CD4-positive, alpha-beta T cell treated with Interleukin-2 at 100 ng/mL for 4 hours (primary cell): ENCODE data around the gene TMEM255B.
"Not testable (repeated sequence)": the region's sequence is repeated elsewhere in the genome, so short reads cannot be mapped to it uniquely, and the experiment has no call there.

Source experiments
- DNase-seq: peaks from one replicate; pipeline ENCODE4 v3.0.0-alpha.2; 2020; ENCODE audit warnings: low spot score

TMEM255B gene

DNA sequence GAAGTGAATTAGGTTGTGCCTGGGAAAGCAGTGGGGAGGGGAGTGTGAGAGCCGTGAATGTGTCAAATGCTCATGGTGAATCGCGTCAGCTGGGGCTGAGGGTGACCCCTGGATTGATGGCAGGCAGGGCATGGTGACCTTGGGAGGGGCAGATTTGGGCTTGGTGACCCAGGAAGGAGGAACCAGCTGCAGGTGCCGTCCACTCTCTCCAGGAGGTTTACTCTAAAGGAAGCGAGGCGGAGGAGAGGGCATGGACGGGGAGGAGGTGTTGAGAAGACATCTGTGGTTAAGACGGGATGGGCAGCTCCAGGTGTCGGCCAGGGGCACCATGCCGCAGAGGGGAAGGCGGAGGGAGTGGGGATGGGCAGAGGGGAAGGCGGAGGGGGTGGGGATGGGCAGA lies 28.7 kb downstream of the TMEM255B start:
- no peak for DNase-seq

DNA sequence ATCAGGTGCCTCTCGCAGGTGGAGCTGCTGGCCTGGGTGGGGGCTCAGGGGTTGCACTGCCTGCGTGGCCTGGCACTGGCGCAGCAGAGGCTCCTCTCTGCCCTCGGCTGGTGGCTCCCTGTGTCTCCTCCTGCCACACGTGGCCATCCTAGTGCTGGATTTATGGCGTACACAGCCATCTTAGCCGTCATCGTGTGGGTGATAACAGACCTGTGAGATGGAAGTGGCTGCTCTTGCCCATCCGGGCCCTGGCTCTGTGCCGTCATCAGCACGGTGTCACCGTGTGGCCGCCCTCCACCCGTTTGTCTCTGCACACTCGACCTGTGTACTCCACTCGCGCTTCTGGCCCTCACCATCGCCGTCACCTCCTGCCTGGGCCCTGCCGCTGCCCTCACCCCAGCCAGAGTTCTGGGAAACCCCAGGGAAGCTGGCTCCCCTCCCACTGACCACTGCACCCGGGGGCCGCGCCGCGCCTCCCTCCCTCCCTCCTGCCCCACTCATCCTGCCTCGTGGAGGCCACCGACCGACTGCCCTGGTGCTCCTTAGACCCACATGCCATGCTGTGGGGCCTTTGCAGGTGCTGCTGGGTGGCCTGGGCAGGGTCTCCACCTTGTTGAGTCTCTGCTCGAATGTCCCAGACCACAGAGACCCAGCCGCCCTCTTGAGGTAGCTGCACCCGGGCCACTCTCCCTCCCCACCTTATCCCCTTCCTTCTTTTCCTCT lies 29.5 kb downstream of the TMEM255B start:
- DNase-seq, result no peak

DNA sequence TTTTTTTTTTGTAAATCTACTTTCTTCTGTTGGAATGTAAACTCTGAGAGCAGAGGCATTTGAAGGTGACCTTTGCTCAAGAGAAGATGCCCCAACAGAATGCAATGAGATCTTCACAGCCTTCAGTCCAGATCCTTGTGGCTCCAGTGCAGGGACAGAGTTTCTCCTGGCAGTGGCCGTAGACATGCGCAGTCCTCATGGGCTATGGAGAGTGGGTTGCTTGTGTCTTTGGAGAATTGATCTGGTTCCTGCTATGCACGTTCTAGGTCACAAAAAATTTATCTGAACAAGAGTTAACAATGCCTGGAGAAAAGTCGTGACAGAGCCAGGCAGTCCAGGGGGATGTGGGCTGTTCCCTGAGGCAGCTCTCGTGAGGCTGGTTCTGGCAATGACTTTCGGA lies 30.1 kb downstream of the TMEM255B start:
- no peak for DNase-seq

DNA sequence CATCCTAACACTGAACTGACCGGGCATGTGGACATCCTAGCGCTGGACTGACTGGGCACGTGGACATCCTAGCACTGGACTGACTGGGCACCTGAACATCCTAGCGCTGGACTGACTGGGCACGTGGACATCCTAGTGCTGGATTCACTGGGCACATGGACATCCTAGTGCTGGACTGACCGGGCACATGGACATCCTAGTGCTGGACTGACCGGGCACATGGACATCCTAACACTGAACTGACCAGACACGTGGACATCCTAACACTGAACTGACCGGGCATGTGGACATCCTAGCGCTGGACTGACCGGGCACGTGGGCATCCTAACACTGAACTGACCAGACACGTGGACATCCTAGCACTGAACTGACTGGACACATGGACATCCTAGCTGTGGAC lies 30.9 kb downstream of the TMEM255B start:
- DNase-seq, result not testable (repeated sequence)

DNA sequence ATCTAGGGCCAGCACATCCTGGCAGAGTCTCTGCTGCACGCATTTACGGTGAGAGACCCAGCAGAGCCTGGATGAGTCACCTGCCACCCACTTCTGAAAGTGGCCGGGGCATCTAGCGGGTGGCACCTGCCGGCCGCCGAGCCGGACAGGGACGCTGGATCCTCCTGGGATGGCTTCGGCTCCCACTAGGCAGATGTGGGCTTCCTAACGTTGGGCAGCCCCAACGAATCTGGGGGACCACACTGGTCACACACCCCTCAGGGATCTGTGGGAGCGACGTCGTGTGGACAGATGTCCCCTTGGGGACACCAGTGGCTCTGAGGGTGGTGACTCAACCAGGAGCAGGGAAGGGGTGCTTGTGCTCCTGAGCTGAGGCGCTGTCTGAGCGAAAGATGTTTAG lies 32.2 kb downstream of the TMEM255B start:
- DNase-seq, result no peak

DNA sequence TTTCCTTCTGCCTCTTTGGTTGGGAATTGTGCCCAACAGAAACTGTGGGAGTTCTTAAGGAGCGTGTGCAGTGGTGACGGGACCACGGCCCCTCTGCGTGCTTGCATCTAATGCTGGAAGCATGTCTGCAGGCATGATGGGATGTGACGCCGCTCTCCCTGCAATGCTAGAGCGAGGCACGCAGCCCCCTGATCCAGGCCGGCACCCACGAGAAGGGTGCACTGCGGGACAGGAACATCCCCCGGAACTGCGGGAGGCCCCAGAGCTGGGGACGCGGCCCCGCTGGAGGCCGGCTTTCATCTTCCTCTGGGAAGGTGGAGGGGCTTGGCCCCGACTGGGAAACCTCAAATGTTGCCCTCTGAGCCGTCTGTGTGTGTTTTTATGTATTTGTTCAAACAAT lies 32.7 kb downstream of the TMEM255B start:
- DNase-seq, result no peak

DNA sequence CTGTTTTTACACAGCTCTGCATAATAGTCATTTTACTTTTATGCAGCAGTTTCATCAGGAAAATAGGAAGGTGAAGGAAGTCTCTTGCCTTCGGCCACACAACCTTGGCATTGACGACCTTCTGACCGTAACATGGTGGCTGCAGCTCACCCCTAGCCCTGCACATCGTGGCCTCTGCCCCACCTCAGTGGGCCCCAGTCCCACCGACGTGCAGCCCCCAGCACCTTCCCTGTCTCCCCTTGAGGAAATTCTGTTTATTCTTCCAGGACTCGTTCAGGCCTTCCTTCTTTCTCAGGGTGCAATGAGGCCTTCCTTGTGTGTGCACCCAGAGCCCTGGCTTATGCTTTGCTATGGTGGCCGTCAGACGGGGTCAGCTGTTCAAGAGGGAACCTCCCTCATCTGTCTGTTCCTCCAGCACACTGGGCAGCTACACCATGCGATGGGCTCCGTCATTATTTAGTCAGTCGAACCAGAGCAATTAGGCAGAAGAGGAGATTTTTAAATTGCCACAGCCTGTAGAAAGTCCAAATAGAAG lies 33.3 kb downstream of the TMEM255B start:
- DNase-seq, result no peak

DNA sequence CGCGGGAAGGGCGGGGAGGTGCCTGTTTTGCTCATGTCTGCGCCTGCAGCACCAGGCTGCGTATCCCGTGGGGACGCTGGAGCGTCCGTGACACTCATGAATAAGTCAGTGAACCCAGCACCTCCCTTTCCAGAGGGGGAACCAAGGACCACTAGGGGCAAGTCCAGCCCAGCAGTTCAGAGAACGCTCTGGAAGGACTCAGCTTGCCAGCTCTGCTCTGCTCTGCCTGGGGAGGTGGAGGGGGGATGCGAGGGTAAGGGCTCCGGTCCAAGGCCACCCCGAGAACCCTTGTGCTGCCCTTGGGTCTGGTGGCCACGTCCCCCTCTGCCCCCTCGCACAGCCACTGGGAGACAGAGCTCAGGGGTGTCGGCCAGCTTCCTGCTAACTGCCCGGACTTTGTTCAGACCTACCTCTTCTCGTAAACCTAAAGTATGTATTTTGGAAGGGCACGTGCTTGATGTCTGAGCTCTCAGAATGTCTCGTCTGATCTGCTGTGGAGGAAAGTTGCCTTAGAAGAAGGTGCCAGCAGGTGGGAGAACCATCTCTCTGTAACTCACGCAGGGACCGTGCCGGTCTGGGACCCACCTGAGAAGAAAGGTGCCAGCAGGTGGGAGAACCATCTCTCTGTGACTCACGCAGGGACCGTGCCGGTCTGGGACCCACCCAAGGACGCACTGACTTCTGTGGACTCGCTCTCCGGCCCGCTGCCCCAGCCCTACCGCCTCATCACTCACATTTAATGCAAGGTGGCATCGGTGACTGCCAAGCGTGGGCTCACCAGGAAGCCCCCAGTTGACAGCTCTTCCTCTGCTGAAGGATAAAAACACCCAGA lies 34.1 kb downstream of the TMEM255B start:
- no peak for DNase-seq

DNA sequence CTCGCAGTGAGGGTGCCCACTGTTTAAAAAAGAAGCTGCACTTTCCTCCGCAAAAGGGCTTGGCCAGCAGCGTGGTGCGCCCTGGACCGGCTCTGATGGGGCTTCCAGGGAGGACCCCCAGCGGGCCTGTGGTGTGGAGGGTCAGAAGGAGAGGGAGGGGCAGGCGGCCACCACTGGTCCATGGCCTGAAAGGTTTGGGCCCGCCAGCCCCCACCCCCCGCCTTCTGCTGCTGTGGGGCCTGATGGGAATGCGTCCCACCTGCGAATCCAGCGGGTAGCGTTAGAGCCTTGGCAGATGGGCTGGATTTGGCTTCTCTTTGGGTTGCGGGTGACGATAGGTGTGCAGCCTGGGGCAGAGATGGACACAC lies 34.7 kb downstream of the TMEM255B start:
- DNase-seq, result no peak

DNA sequence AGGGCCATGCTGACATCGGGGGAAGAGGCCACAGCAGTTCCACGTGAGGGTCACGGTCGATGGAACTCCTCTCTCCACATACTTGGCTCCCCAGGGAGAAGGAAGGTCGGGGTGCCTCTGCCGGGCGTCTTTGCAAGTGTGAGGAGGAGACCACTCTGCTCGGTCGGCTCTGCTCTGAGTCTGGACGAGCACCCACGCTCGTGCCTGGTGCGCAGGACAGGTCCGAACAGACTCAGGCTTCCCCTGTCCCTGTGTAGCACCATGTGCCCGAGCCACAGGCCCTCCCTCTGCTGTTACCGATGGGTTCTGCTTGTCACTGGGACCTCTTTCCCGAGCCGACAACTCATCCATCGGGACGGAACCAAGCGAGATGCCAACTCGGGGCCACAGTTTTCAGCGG lies 35.1 kb downstream of the TMEM255B start:
- DNase-seq, result no peak

DNA sequence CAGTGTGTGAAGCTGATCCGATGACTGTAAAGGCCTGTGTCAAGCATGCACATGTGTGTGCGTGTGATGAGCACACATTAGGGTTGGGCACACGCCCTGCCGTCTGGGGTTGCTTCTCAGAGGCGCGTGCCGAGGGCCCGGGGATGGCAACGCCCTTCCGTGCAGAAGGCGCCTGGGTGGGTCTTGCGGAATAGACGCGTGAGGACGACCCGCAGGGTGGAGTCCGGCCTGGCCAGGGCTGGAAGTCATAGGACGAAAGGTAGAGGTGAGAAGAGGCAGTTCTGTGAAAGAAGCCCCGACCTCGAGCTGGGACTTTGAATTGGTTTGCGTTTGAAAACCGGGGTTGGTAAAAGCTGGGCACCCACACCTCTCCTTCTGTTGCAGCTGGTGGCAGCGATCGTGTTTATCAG lies 35.7 kb downstream of the TMEM255B start:
- no peak for DNase-seq

DNA sequence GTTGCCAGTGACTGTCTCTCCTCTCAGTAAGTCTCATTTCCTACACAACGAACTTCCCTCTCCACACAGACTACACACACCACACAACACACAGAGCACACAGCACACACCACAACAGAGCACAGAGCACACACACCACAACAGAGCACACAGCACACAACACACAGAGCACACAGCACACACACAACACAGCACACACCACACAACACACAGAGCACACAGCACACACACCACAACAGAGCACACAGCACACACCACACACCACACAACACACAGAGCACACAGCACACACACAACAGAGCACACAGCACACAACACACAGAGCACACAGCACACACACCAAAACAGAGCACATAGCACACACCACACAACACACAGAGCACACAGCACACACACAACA lies 36.3 kb downstream of the TMEM255B start:
- not testable (repeated sequence) for DNase-seq

DNA sequence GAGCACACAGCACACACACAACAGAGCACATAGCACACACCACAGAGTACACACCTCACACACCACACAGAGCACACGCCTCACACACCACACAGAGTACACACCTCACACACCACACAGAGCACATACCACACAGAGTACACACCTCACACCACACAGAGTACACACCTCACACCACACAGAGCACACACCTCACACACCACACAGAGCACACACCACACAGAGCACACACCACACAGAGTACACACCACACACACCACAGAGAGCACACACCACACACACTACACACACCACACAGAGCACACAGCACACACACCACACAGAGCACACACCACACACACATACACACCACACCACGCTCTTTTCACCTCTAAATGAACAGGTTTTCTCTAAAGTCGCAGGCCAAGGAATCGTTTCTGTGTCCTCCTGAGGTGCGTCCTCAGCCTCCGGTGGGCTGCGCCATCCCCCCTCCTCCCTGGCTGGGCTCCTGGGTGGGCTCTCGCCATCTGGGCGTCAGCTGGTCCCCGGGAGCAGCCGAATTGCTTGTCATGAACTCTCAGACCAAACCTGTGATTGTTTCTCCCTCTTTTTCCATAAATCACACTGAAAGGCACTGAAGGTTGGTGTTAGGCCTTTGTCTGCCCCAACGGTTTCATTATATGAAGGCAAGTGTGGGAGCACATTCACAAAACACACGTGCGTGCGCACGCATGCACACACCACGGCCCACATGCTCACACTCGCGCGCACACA lies 37.4 kb downstream of the TMEM255B start:
- no peak for DNase-seq

DNA sequence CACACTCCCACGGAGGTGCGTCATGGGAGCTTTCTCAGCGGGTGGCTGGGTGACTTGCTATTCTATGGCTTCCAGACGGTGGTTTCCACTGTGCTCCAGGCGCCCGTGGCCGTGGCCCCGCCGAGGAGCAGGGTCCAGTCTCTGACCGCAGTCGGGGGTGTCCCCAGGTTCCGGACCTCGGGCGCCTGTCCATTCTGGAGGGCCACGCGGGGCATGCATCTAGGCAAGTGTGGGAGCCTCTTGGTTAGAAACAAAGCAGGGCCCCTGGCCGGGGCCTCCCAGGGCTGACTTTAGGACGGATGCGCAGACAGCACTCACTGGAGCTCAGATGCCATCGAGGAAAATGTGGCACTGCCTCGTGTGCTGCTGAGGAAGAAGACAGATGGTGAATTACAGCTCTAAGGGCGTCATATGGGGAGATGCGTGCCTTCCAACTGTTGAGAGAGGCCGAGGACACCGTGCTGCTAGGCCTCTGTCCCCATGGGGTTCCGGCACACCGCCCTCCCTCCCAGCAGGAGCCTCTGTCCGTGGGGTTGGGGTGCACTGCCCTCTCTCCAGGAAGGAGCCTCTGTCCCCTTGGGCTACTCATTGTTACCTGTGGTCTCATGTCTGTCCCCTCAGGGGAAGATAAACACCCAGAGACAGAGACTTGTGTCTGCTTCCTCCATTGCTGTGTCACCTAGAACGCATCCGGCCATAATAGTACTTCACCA lies 38.1 kb downstream of the TMEM255B start:
- no peak for DNase-seq

DNA sequence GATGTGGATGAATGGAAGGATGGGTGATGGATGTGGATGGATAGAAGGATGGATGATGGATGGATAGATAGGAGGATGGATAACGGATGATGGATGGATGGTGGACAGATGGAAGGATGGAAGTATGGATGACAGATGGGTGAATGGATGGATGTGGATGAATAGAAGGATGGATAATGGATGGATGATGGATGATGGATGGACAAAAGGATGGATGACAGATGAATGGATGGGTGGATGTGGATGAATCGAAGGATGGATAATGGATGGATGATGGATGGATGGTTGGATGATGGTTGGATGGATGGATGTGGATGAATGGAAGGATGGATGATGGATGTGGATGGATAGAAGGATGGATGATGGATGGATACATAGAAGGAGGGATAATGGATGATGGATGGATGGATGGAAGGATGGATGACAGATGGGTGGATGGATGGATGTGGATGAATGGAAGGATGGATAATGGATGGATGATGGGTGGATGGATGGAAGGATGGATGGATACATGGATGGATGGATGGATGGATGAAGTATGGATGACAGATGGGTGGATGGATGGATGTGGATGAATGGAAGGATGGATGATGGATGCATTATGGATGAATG lies 39.3 kb downstream of the TMEM255B start:
- DNase-seq, result no peak

DNA sequence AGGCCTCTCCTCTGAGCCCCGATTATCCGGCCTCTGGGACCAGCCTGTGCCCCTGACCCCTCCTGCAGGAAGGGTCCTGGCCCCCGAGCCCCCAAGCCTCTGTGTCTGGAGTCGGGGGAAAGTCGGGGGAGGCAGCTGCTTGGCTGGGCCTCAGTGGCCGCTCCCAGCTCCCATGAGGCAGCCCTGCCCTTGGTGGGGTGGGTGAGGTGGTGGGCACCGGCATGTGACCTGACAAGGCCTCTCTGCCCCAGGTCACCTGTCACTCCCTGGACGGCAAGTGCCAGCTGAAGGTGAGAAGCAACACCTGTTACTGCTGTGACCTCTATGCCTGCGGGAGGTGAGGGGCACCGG lies 41.5 kb downstream of the TMEM255B start:
- DNase-seq, result no peak

DNA sequence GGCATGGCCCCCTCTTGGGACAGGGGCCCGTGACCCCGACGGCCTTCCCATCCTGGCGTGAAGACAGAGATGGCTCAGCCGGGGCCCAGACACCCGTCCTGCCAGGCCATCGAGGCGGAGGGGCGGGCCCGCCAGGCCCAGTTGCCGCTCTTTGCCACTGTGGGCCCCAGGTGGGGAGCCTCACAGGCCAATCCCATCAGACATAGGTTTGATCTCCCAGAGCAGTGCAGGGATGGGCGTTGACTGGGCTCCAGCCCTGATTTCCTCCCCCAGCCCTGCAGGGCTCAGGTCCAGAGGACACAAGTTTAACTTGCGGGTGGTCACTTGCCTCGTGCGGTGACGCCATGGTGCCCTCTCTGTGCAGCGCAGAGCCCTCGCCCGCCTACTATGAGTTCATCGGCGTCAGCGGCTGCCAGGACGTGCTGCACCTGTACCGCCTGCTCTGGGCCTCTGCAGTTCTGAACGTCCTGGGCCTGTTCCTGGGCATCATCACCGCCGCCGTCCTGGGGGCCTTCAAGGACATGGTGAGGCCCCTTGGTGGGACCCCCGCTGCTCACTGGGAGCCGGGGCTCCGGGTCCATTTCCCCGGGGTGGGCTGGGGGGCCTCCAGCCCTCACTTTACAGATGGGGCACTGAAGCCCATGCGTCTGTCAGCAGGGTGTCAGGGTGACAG lies 42.4 kb downstream of the TMEM255B start:
- DNase-seq, result no peak

DNA sequence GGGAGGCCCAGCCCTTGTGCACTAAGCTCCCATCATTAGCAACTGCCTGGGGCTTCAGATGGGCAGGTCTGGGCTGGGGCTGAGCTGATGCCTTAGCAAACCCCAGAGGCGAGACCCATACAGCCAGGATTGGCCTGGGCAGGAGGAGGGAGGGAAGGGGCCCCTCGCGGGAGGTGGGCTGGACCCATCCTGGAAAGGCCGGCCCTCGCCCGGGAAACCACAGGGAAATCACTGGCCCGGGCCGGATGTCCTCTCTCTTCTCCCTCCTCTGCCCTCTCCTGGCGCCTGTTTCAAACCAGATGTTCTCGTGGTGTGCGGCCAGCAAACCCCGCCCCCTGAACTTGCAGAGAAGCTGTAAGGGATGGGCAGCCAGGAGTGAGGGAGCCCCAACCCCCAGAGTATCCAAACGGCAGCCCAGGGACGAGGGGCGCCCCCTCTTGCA lies 43.1 kb downstream of the TMEM255B start:
- no peak for DNase-seq

DNA sequence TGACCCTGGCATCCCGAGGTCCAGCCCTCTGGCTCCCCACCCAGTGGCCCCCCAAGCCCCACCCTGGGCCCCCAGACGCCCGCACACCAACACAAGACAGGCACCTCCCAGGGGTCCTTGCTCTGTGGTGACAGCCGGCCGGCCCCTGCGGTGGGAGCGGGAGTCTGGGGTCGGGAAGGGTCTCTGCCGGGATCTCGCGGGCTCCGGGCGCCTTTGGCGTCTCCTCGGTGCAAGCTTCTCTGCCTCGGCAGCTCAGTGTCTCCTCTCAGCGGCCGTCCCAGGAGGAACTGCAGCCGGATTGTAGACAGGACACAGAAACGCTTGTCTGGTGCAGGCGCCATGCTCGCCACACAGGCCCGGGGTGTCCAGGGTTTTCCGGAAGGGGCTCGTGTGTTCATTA lies 43.7 kb downstream of the TMEM255B start:
- DNase-seq, result no peak

DNA sequence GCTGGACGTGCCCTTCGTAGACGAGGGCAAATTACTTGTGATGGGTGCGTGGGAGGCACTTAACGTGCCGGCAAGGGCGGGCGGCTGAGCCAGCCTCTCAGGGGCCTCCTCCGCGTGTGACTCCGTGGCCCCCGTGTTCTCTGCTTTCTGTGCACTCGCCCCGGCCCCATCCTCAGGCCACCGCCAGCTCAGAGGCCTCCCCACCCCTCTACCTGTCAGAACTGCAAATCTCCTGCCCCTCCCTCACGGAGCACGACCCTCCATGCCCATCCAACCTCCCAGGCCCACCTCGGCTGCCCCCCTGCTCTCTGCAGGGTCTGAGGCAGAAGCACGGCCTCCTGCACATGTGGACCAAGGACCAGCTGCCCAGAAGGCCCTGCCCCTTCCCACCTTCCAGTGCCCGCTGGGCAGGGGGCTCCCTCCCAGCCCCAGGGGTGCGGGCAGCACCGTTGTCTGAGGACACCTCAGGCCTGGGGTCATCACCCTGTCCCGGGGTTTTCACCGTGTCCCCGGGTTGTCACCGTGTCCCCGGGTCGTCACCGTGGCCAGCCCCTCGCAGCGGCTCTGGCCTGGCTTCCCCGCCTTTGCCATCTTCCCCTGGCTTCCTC lies 44.5 kb downstream of the TMEM255B start:
- DNase-seq, result no peak
